B cell (primary cell): ENCODE measurements around the gene AGBL4.
"Not testable (repeated sequence)": the region's sequence is repeated elsewhere in the genome, so short reads cannot be mapped to it uniquely, and the experiment has no call there.

Source experiments
- EZH2 ChIP-seq: IDR thresholded peaks from 2 replicates; pipeline ENCODE4 v1.6.1; 2012; ENCODE audit warnings: borderline replicate concordance, low read depth, mild to moderate bottlenecking, moderate library complexity, low read length; ENCODE audit not compliant: insufficient read depth, poor library complexity, severe bottlenecking
- TF ChIP-seq, protein P1 (sequence below): fragments of 200-600 bp; IDR thresholded peaks from one replicate; pipeline ENCODE4 v1.8.0; 2022; ENCODE audit warnings: antibody characterized with exemption, mild to moderate bottlenecking

DNA sequence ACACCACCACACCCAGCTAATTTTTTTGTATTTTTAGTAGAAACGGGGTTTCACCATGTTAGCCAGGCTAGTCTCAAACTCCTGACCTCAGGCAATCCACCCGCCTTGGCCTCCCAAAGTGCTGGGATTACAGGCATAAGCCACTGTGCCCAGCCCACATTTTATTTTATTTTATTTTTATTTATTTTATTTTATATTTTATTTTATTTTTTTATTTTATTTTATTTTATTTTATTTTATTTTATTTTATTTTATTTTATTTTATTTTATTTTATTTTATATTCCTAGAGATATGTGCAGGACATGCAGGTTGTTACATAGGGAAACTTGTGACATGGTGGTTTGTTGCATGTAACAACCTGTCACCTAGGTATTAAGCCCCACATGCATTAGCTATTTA, 721.4 kb downstream of the AGBL4 start:
- TF ChIP-seq, protein P1, sequence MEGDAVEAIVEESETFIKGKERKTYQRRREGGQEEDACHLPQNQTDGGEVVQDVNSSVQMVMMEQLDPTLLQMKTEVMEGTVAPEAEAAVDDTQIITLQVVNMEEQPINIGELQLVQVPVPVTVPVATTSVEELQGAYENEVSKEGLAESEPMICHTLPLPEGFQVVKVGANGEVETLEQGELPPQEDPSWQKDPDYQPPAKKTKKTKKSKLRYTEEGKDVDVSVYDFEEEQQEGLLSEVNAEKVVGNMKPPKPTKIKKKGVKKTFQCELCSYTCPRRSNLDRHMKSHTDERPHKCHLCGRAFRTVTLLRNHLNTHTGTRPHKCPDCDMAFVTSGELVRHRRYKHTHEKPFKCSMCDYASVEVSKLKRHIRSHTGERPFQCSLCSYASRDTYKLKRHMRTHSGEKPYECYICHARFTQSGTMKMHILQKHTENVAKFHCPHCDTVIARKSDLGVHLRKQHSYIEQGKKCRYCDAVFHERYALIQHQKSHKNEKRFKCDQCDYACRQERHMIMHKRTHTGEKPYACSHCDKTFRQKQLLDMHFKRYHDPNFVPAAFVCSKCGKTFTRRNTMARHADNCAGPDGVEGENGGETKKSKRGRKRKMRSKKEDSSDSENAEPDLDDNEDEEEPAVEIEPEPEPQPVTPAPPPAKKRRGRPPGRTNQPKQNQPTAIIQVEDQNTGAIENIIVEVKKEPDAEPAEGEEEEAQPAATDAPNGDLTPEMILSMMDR, result not testable (repeated sequence)
- not testable (repeated sequence) for TF ChIP-seq EZH2
